Renal cortical epithelial cell (primary cell): ENCODE measurements around the gene DLEC1. TPM values are rescaled to one million over a fixed set of nuclear protein-coding genes. Genes with fewer than 3 reads are reported as not detected.
"Not testable (repeated sequence)": the region's sequence is repeated elsewhere in the genome, so short reads cannot be mapped to it uniquely, and the experiment has no call there.

Experiments
- DNase-seq: peaks from one replicate; pipeline ENCODE4 v3.0.0-alpha.2; 2011; ENCODE audit warnings: low read depth
- total RNA-seq: library from RNA; depleted of rRNA; stranded (reverse); fragments of >200 nt; gene quantifications from 2 replicates; pipeline ENCODE4 v1.2.3, GENCODE V29; 2014

Gene DLEC1
- total RNA-seq, 1 donor from 2014 or later = 0.20 TPM

DNA sequence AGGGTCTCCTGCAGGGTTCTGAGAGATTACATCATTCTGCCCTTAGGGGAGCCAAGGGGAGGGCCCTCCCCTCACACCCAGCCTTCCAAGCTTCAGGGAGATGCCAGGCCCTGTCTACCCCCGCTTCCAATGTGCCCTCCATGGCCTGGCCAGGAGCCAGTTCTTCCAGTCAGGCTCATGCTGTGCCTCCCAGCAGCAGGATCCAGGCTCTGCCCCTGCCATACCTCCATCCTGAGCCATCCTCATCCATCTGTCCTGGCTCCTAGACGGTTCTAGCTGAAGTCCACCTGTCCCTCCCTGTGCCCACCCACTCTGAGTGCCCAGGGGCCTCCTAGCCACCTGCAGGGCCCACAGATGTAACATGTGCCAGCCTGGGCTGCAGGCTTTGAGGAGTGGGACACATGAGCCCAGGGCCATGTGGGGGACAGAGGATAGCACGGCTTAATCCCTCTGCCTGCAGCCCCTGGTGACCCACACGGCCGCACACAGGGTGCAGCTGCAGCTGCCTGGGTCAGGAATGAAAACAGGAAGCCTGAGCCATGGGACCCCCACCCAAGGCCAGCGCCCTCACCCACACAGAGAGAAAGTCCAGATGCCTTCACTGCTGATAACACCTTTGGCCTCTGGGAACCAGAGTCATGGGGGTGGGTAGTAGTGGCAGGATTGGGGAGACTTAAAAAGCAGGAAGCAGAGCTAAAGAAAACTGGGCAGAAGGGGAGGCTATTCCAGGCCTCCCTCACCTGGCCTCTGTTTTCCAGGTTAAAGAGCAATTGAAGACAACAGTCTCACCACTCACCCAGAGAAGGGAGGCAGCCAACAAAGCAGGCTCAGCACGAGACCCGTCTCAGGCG, 21.3 kb upstream of the DLEC1 start:
- no peak for DNase-seq

DNA sequence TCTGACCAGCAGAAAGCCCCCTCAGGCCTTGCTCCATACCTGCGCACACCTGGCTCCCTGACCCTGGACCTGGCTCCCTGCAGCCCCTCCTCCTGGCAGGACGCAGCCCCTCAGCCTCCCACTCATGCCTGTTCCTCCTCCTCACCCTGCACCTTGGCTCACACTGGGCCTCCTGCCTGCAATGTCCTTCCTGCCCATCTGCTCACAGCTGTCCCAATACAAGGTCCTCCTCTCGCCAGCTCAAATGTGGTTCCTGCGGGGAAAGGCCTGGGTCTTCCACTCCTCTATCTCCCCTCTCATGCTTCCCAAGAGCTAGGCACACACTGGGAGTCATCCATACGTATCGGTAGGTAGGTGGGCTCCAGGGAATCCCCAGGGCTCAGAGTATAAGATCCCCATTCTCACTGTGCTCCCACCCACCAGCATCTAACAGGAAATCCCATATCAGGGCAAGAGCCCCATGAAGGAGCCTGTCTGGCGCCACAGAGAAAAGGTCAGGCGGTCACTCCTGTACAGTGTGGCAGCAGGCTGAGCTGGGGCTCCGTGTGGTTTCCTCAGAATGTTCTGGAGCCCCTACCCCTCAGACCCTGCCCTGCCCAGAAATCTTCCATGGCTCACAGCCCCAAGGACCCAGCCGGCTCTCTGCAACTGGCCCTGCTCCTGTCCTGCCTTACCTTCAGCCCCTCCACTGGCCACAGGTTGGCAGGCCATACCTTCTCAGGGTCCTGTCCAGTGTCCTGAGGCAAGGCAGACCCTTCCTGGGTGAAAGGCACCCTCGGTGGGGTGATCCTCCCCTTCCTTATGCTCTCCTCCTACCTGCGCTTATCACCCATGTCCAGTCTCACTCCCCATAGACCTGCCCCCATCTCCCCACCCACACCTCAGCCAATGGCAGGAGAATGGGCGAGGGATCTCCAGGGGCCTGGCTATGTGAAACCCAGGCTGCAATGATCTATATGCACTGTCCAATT, 20.4 kb upstream of the DLEC1 start:
- no peak for DNase-seq

DNA sequence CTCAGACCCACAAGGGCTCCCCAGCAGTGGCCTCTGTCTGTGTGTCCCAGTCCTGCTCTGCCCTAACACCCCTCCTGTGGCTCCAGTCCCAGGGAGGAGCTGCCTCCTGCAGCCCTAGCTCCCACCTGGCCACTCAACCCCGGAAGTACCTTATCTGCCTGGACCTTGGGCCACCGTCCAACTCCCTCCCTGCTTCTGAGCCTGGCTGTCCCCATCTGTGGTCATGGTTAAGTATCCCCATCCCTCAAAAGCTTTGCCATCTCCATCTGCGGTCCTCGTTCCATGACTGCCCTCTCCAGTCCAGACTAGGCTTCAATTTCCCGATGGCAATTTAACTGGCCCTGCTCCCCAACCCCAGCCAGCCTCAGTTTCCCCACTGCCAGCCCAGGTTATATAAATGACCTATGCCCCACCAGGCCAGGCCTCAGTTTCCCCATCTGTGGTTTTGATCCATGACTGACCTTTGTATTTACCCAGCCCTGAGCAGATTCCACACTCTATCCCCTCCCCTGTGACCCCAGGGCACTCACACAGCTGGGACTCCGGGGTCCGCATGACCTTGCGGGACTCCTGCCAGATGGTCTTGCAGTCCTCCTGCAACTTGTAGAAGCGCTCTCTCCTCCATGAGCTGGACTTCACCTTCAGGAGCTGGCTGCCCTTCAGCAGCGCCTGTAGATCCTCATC, 19.2 kb upstream of the DLEC1 start:
- no peak for DNase-seq

DNA sequence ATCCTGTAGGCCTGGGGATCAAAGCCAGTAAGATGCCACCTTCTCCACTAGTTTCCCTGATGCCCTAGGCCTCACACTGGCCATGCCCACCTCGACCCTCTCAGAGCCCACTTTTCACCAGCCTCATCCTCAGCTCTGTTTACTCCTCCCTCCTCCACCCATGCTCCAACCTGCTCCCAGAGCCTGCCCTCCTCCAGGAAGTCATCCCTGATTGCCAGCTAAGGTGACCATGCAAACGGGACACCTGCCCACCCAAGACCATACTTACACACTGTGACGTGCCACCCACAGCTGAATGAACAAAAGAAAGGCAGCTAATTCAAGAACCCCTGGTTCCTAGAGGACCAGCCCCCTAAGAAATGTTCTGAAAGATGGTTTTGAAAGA, 18.7 kb upstream of the DLEC1 start:
- DNase-seq = no peak

DNA sequence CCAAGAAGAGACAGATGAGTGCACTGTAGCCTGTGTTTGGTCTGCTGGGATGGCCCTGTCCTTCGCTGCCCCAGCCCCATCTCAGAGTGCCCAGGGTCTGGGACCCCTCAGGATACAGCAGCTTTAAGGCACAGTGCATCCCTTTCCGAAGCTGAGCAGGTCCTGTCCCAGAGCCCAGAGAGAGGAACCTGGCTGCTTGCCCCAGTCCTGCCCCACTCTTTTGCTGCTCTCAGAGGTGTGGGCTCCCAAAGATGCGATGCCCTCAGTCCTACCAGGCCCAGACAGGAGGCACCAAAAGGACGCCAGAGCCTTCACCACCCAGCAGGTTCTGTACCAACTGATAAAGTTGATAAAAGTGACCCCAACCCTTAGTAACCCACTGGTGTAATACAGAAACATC, 17.8 kb upstream of the DLEC1 start:
- no peak for DNase-seq

DNA sequence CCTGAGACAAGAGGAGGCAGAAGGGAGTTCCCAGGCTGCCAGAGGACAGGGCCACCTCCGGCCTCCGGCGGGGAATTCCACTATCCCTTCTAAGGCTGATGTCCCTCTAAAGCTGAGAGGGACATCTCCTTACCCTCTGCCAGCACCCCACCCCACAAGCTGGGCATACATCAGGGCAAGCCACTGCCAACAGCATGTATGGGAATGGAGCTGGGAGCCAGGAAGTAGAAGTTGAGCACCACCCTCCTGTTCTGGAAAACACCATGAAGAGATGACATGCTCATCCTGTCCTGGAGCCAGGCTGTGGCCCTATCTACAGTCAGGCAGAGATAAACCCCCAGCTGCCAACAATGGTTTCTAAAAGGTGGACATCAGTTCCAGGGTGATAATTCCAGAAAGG, 16.7 kb upstream of the DLEC1 start:
- no peak for DNase-seq

DNA sequence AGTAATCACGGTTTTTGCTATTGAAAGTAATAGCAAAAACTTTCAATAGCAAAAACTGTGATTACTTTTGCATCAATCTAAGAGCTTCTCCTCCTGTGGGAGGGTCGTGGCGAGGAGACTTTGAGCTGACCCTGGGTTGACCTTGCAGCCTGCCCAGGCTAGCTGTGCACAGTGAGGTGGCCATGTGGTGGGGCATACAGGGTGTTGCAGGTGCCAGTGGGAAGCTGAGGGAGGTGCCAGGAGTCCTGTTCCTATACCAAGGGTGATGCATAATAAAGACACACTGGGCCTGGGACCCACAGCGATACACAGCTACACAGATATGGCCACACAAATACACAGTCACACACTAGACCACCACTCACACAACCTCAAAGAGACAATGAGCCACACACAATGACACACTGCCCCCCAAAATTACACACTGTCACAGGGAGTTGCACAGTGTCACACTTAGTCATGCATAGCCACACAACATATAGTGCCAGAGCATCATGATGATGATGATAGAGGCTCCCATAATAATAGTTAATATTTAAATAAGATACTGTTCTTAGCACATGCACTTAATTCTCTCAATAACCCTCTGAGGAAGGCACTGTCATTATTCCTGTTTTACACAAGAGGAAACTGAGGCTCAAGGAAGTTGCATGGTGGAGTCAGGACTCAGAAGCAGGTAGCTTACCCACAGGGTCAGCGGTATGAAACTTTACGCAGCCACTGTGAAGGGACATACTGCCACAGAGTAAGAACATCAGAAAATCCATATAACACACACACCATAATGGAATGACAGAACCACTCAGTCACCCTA, 15.9 kb upstream of the DLEC1 start:
- DNase-seq = no peak

DNA sequence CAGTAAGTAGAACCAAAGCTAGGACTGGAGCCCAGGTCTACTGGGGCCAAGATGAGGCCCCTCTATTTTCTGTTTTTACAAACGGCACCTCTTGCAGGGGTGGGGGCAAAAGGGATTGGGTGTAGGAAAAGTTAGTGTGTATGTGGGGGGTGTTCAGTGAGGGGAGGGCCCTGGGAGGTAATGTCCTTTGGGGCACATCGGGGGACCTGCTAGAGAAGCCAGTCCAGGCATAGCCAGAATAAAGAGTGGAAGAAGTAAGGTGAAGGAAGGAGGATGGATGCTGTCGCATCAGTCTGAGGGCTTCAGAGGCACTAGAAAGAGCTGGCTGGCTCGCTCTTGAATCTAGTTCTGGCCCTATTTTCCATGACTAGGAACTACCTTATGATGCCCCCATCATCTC, 12.2 kb upstream of the DLEC1 start:
- no peak for DNase-seq

DNA sequence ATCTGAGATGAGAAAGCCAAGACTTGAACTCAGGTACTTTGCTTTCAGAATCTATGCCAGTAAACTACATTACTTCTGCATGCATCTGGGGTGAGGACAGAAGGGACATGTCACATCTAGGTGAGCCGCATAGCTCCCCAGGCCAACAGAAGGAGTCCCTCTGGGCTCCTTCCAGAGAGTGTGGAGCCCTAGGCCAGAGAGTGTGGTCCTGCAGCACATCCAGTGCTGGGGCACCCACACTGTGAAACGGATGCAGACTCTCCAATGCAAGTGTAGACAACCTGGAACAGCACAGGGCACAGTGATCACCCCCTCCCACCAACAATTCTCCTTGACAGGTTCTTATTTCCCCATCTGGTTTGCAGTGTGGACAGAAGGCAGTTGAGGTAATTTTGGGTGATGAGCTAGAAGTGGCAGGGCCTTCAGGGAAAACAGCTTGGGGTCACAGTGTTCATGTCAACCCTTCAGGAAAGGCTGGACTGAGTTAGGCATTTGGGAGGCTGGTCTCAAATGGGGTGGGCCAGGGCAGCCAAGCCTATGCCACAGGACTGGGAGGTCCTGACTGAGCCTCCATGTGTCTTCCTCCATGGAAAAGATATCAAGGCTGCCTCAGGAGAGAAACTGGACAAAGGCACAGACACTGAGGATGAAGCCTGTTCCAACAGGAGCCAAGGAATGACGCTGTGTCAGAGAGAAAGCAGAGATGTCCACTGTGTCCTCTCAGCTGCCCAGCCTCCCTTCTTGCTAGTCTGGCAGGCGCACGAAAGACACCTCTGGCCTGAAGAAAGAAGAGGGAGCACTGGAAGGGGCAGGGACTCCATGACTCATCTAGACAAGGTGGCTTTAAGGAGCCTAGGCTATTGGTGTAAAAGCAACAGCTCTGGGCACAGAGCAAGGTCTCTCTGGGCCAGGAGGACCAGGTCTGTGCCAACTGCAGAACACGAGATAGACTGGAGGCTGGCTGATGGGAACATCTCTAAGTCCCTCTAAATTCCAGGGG, 11.2 kb upstream of the DLEC1 start:
- DNase-seq = no peak

DNA sequence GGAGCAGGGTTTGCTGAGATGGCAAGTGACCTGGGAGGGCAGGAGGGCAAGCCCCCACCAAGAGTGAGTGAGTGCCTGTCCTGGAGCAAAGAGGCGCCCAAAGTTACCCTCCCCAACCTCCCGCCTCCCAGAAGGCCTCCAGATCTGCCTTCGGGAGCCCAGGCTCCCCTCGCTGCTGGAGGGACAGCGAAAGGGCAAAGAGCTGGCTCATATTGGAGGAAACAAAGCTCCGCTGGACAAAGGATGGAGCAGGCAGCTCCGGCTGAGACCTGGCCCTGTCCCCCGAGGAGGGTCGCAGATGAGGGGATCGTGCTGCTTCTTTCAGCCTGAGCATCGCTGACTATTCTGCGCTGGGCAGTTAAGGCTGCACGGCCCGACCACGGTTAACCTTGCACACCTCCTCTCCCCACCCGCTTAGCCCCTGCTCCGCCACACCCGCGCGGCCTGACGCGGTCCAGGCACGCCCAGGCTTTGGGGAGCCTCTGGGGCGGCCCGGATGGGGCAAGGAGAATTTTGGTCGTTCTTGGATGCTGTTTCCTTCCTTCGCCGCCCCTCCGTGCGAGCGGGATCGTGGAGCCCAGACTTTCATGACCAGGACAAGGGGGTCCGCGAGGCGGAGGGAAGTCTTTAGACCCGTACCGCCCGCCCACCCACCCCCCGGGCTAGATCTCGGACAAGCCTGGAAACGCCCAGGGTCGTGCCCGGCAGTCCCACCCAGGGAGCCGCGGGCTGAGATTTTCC, 10.2 kb upstream of the DLEC1 start:
- DNase-seq = no peak

DNA sequence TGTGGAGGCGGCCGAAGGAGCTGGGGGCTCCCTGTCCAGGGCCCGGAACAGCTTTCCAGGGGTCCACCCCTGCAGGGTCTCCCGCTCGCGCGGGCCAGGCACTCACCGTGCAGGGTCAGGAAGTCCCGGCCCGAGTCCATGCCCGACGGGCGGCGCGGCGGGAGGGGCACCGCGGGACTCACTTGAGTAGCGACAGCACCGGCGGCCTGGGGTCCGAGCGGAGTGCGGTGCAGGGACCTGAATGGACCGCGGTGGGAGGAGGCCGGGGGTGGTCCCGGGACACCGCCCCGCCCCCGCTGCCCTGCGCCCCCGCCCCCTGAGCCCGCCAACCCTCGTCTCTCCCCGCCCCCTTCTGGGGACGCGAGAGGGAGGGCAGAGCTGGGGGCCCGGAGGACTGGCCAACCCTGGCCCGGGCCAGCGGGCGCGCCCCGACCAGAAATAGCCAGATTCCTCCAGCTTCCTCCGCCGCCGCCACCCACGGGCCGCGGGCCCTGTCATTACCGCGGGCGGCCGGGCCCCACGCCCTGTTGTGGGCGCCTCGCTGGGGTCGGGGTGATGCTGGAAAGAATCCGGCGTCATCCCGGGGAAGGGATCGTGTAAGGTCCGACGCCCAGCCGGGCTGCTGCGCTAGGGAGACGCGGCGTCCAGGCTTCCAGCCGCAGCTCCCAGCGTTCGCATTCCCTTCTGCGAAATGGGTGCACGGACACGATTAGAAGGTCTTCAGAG, 9.4 kb upstream of the DLEC1 start, which contains the start of gene PLCD1:
Gene PLCD1, minus strand, starts transcription at position 243 of the 726 bp plus-strand sequence. Its CDS starts 103 bp downstream, at position 140.
- DNase-seq = no peak

DNA sequence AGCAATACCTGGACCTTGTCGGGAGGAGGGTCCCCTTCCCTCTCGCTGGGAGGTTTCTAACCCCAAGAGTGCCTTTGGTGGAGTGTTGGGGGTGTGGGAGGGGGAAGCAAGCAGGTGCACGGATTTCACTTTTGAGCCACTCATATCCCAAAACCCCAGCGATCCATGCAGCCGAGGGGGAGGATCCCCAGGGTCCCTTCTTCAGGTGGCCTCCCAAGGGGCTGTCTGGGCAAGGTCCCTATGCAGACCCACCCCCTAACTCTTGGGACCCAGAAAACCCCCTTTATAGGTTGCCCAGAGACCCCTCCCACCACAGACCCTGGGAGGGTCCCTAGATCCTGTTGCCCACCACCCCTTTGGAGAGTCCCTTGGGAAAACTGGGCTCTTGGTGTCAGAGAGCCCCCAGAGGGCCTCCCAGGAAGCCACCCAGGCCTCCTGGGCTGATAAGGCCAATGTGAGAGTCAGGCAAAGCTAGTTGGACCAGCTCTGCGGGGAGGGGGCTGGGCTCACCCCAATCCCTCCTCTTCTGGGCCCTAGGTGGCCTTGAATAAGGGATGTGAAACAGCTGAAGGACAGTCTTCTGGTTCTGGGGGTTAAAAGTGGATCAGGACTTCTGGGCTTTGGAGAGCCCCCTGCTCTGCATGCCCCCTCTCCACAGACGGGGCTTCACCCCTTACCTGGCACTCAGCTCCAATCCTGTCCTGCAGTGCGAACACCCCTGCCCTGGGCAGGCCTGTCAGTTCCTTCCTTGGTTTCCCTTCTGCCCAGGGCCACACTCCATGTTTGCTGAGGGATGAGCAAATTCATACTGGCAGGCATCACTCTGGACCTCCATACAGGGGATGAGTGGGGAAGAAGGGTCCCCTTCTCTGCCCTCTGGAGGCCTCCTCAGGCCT, 8.6 kb upstream of the DLEC1 start:
- DNase-seq = no peak

DNA sequence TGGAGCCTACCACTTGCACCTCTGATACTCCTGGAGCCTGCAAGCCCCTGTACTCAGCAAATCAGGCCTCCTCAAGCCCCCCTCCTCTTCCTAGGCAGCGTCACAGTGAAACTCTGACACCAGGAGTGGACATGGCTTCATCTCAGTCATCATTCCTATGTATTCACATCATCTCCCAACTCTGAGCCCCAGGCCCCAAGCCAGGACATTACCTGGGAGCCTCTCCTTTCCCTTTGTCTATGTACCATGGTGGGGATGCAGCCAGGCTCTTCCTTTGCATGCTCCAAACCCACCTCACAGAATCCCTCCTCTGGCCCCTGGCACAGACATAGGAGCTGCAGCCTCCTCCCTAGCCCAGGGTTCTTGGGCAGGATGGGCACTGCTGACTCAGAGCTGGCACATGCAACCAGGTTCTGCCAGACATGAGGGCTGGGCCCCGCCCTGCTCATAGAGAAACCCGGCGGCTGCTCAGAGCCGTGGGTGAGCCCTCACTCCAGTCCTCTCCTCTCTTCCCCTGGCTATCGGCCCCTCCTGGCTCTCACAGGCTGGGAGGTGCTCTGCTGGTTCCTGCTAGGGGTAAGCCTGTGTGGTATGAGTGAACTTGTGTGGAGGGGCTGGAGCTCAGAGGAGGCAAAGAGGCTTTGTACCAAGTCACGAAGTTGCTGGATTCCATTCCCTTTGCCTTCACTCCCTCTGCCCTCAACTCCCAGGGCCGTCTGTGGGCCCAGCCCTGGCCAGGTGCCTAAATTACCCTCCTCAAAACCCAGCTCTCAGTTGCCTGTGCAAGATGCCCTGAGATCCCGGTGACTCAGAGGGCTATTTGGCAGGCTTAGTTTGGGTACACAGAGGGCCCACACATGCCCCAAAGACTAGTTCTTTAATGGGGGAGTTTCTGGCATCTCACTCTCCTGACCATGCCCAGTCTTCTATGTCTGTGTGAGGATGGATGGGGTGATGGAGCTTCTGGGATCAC, 7.7 kb upstream of the DLEC1 start:
- DNase-seq = peak; percentile 77

DNA sequence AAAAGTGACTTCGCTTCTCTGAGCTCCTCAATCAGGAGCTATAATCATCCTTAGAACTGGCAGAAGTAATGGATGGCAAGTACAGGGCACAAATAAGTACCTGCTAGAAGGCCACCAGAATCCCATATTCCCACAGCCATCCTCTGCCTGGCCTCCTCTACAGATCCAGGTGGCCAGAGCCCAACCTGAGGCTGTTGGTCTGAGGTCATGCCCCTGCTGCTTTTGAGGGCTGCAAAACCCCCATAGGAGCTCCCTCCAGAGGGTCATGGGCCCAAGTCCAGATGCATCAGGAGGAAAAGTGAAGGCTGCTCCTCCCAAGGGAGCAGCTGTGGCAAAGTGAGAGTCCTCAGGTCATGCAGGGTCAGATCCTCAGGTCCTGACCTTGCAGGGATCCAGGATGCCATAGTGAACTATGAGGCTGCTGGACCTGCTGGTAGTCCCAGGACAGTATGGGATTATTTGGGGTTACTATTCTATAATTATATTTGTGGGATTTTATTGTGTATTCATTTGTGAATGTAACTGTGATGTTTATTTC, 6.6 kb upstream of the DLEC1 start:
- no peak for DNase-seq

DNA sequence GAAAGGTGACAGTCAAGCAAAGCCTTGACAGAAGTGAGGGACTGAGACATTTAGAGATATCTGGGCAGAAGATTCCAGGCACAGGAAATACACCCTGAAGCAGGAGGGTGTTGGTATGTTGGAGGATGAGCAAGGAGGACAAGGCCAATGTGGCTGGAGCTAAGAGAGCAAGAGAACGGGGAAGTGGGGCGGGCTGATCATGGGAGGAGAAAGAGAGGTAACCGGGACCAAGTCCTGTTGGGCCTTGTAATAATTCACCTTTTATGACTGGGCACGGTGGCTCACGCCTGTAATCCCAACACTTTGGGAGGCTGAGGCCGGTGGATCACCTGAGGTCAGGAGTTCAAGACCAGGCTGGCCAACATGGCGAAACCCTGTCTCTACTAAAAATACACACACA, 5.4 kb upstream of the DLEC1 start:
- not testable (repeated sequence) for DNase-seq

DNA sequence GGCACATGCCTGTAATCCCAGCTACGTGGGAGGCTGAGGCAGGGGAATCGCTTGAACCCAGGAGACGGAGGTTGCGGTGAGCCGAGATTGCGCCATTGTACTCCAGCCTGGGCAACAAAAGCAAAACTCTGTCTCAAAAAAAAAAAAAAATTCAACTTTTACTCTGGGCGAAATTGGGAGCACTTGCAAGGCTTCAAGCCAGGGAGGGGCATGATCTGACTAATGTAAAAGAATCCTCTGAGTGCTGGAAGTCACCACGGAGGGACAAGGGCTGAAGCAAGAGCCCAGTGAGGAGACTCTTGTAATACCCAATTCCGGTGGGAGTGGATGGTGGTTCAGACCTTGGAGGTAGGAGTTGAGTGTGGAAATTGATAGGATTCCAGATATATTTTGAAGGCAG, 4.7 kb upstream of the DLEC1 start:
- DNase-seq = not testable (repeated sequence)
